ENCODE results near the gene CHD5.
A peak's percentile ranks its signal among the peaks of the same experiment; 100 is the strongest.

Gene CHD5

GRCh38 chr1:6174621-6175410 lies 5.3 kb downstream of the CHD5 start:
- no peak for DNase-seq (ENCODE audit: low spot score)

- DNase-seq (ENCODE audit: low spot score), result no peak
These were observed 7.6 kb downstream of the CHD5 start for GRCh38 chr1:6172549-6172948.

GRCh38 chr1:6171548-6172124 lies 8.5 kb downstream of the CHD5 start:
- DNase-seq (ENCODE audit: low spot score), result no peak

GRCh38 chr1:6170742-6171201 lies 9.3 kb downstream of the CHD5 start:
- DNase-seq (ENCODE audit: low spot score), result no peak

- no peak for DNase-seq (ENCODE audit: low spot score)
These were observed 9.9 kb downstream of the CHD5 start for GRCh38 chr1:6170116-6170741.

GRCh38 chr1:6168947-6169586 lies 11.1 kb downstream of the CHD5 start:
- no peak for DNase-seq (ENCODE audit: low spot score)

- no peak for DNase-seq (ENCODE audit: low spot score)
These were observed 12.5 kb downstream of the CHD5 start for GRCh38 chr1:6167391-6168303.

GRCh38 chr1:6166655-6167390 lies 13.3 kb downstream of the CHD5 start:
- no peak for DNase-seq (ENCODE audit: low spot score)

GRCh38 chr1:6166221-6166620 lies 13.9 kb downstream of the CHD5 start:
- DNase-seq (ENCODE audit: low spot score), result no peak

- DNase-seq (ENCODE audit: low spot score), result no peak
These were observed 14.6 kb downstream of the CHD5 start for GRCh38 chr1:6165441-6165985.

- DNase-seq (ENCODE audit: low spot score), result no peak
These were observed 15.1 kb downstream of the CHD5 start for GRCh38 chr1:6165027-6165426.

GRCh38 chr1:6163973-6164617 lies 16.0 kb downstream of the CHD5 start:
- no peak for DNase-seq (ENCODE audit: low spot score)

- DNase-seq (ENCODE audit: low spot score), result no peak
These were observed 16.7 kb downstream of the CHD5 start for GRCh38 chr1:6163191-6163972.

- DNase-seq (ENCODE audit: low spot score), result peak; percentile 32
These were observed 17.3 kb downstream of the CHD5 start for GRCh38 chr1:6162773-6163172.

- no peak for DNase-seq (ENCODE audit: low spot score)
These were observed 17.8 kb downstream of the CHD5 start for GRCh38 chr1:6162341-6162740.

- no peak for DNase-seq (ENCODE audit: low spot score)
These were observed 21.9 kb downstream of the CHD5 start for GRCh38 chr1:6158181-6158580.

- no peak for DNase-seq (ENCODE audit: low spot score)
These were observed 22.5 kb downstream of the CHD5 start for GRCh38 chr1:6157528-6158174.

- DNase-seq (ENCODE audit: low spot score), result no peak
These were observed 23.0 kb downstream of the CHD5 start for GRCh38 chr1:6157132-6157527.
